ENCODE data around the gene BRWD1. TPM values are rescaled to one million over a fixed set of nuclear protein-coding genes. Genes with fewer than 3 reads are reported as not detected.
"Not testable (repeated sequence)": the region's sequence is repeated elsewhere in the genome, so short reads cannot be mapped to it uniquely, and the experiment has no call there.

BRWD1 gene
- polyA plus RNA-seq, 3 donors, result 12.1 to 16.8 (median 12.7) TPM

GRCh38 chr21:39161064-39161463 lies 152.4 kb downstream of the BRWD1 start:
- Mint-ChIP-seq H3K27ac (no peak overlapping the region), H3K27me3 (ENCODE audit: low read depth in 3 of 3) (peaks cover 0 to 2% (median 0%) of the 10 kb centered on the region in 3 donors), H3K36me3 (peaks cover 0 to 6% of the 10 kb centered on the region in 2 donors), H3K4me1 (peaks cover 18% of the 10 kb centered on the region), H3K9me3 (peaks cover 19 to 28% (median 25%) of the 10 kb centered on the region in 7 donors), H3K4me3 (no peak overlapping the region)
- intact Hi-C loops (cut with micrococcal nuclease), result no loop called here
- Histone ChIP-seq H3K36me3 (replicated peaks in 1 of 2; ENCODE audit: control insufficient read depth in 1 of 2, insufficient read depth in 2 of 2, low read length in 2 of 2) (no peaks in the 10 kb centered on the region), H3K4me3 (replicated peaks in 1 of 3; ENCODE audit: low read depth in 2 of 3, low read length in 3 of 3) (no peak overlapping the region), H2AFZ (ENCODE audit: insufficient read depth, low read depth, low read length, poor library complexity, severe bottlenecking) (no peak overlapping the region), H3K4me1 (ENCODE audit: control insufficient read depth in 1 of 2, insufficient read depth in 2 of 2, low read length in 2 of 2) (peaks cover 10 to 11% of the 10 kb centered on the region in 2 donors), H3K4me2 (replicated peaks; ENCODE audit: extremely low read depth, low read length, poor library complexity, severe bottlenecking) (no peak overlapping the region), H4K20me1 (ENCODE audit: insufficient read depth, low read length) (no peaks in the 10 kb centered on the region), H3K9me3 (replicated peaks in 1 of 2; ENCODE audit: control insufficient read depth in 1 of 2, insufficient read depth in 1 of 2, low read length in 2 of 2) (peaks cover 13 to 14% of the 10 kb centered on the region in 2 donors), H3K27me3 (ENCODE audit: control insufficient read depth in 2 of 2, insufficient read depth in 2 of 2, low read length in 2 of 2) (no peaks in the 10 kb centered on the region), H3K9ac (ENCODE audit: insufficient read depth, low read length, poor library complexity, severe bottlenecking) (no peak overlapping the region), H3K27ac (ENCODE audit: low read depth in 1 of 2, low read length in 2 of 2) (no peak overlapping the region), H3K79me2 (ENCODE audit: insufficient read depth, low read length) (no peaks in the 10 kb centered on the region)
- no peak for TF ChIP-seq CTCF (IDR thresholded peaks at IDR 0.05)
- WGBS (ENCODE audit: insufficient coverage), result 29% methylated on average over 2 of the region's 3 CpGs
- DNase-seq, result no peak

DNA sequence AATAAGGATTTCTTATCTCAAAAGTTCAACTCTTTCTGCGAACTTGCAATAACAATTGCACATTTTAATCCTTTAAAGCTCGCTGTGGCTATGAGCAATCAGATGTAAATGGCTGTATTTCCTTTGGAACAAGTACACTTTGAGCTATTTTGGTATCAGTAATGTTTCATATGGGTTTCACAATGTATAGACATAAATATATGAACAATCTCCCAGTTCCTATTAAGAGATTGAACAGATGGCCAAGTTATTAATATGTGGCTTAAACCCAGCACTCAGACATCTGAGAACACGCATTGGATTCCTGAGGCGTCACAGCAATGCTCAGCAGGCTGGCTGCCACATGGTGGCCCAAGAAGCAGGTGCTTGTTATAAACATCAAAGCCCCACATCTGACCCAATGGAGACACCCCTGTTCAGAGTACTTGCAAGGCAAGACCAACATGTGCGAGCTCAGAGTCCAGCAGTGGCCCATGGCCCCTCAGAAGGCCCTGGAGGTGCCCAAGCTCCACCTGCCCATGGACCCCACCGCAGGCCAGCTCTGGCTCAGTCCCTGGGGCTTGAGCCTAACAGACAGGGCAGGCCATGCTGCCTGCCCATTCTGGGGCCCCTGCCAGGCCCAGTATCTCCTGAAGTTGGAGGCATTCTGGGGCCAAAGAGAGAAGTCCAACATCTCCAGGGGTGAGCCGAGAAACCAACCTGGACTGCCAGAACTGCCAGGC lies 153.9 kb downstream of the BRWD1 start:
- H3K4me2 ChIP-seq (replicated peaks; ENCODE audit: extremely low read depth, low read length, poor library complexity, severe bottlenecking), result no peak overlapping the region
- no peak overlapping the region for H3K4me3 Mint-ChIP-seq
- peaks cover 10 to 11% of the 10 kb centered on the region in 2 donors for H3K4me1 ChIP-seq (ENCODE audit: control insufficient read depth in 1 of 2, insufficient read depth in 2 of 2, low read length in 2 of 2)
- H3K27me3 Mint-ChIP-seq (ENCODE audit: low read depth in 3 of 3), result peaks cover 0 to 2% (median 0%) of the 10 kb centered on the region in 3 donors
- intact Hi-C loops (cut with micrococcal nuclease), result no loop called here
- H4K20me1 ChIP-seq (ENCODE audit: insufficient read depth, low read length), result no peaks in the 10 kb centered on the region
- no peak overlapping the region for H3K27ac ChIP-seq (ENCODE audit: low read depth in 1 of 2, low read length in 2 of 2)
- peaks cover 18% of the 10 kb centered on the region for H3K4me1 Mint-ChIP-seq
- no peaks in the 10 kb centered on the region for H3K79me2 ChIP-seq (ENCODE audit: insufficient read depth, low read length)
- no peaks in the 10 kb centered on the region for H3K27me3 ChIP-seq (ENCODE audit: control insufficient read depth in 2 of 2, insufficient read depth in 2 of 2, low read length in 2 of 2)
- H3K9ac ChIP-seq (ENCODE audit: insufficient read depth, low read length, poor library complexity, severe bottlenecking), result no peak overlapping the region
- DNase-seq, result no peak
- WGBS (ENCODE audit: insufficient coverage), result 95% methylated on average over 5 of the region's 7 CpGs
- no peak overlapping the region for H3K4me3 ChIP-seq (replicated peaks in 1 of 3; ENCODE audit: low read depth in 2 of 3, low read length in 3 of 3)
- no peak overlapping the region for H2AFZ ChIP-seq (ENCODE audit: insufficient read depth, low read depth, low read length, poor library complexity, severe bottlenecking)
- H3K9me3 Mint-ChIP-seq, result peaks cover 12 to 25% (median 16%) of the 10 kb centered on the region in 7 donors
- peak overlapping the region in 1 of 7 donors; percentile 35 for H3K27ac Mint-ChIP-seq
- TF ChIP-seq CTCF (IDR thresholded peaks at IDR 0.05), result no peak
- peaks cover 7% of the 10 kb centered on the region in 2 donors for H3K9me3 ChIP-seq (replicated peaks in 1 of 2; ENCODE audit: control insufficient read depth in 1 of 2, insufficient read depth in 1 of 2, low read length in 2 of 2)
- H3K36me3 Mint-ChIP-seq, result peaks cover 0 to under 1% of the 10 kb centered on the region in 2 donors
- no peaks in the 10 kb centered on the region for H3K36me3 ChIP-seq (replicated peaks in 1 of 2; ENCODE audit: control insufficient read depth in 1 of 2, insufficient read depth in 2 of 2, low read length in 2 of 2)

- H3K4me1 ChIP-seq (ENCODE audit: control insufficient read depth in 1 of 2, insufficient read depth in 2 of 2, low read length in 2 of 2), result peaks cover 10 to 11% of the 10 kb centered on the region in 2 donors
- H3K27me3 ChIP-seq (ENCODE audit: control insufficient read depth in 2 of 2, insufficient read depth in 2 of 2, low read length in 2 of 2); H4K20me1 ChIP-seq (ENCODE audit: insufficient read depth, low read length); H3K27me3 Mint-ChIP-seq (ENCODE audit: low read depth in 3 of 3); H3K36me3 Mint-ChIP-seq; H3K79me2 ChIP-seq (ENCODE audit: insufficient read depth, low read length); H3K4me3 ChIP-seq (replicated peaks in 1 of 3; ENCODE audit: low read depth in 2 of 3, low read length in 3 of 3); H3K4me2 ChIP-seq (replicated peaks; ENCODE audit: extremely low read depth, low read length, poor library complexity, severe bottlenecking); H3K36me3 ChIP-seq (replicated peaks in 1 of 2; ENCODE audit: control insufficient read depth in 1 of 2, insufficient read depth in 2 of 2, low read length in 2 of 2); H2AFZ ChIP-seq (ENCODE audit: insufficient read depth, low read depth, low read length, poor library complexity, severe bottlenecking); H3K27ac ChIP-seq (ENCODE audit: low read depth in 1 of 2, low read length in 2 of 2); H3K4me3 Mint-ChIP-seq; H3K9ac ChIP-seq (ENCODE audit: insufficient read depth, low read length, poor library complexity, severe bottlenecking); intact Hi-C loops (cut with micrococcal nuclease); DNase-seq; H3K9me3 ChIP-seq (replicated peaks in 1 of 2; ENCODE audit: control insufficient read depth in 1 of 2, insufficient read depth in 1 of 2, low read length in 2 of 2); H3K27ac Mint-ChIP-seq: not testable (repeated sequence)
- H3K4me1 Mint-ChIP-seq, result peaks cover 18% of the 10 kb centered on the region
- peaks cover 2 to 15% (median 5%) of the 10 kb centered on the region in 7 donors for H3K9me3 Mint-ChIP-seq
- WGBS (ENCODE audit: insufficient coverage), result 99% methylated on average over 18 of the region's 34 CpGs
These were observed 156.2 kb downstream of the BRWD1 start for GRCh38 chr21:39157241-39157640.

Data from CD14-positive monocyte (primary cell).